HepG2 (cell line): ENCODE measurements around the gene DOCK4. TPM values are rescaled to one million over a fixed set of nuclear protein-coding genes. Genes with fewer than 3 reads are reported as not detected.

Source experiments
- ATAC-seq: fragments of 200-7000 bp; cut with Tn5 transposase; 3 replicates; pipeline ENCODE4 v1.9.1; 2020; ENCODE audit warnings: mild to moderate bottlenecking, moderate library complexity
- BruUV-seq: library from RNA; stranded (reverse); fragments of 400-500 nt; replicated peaks from 2 replicates; lab custom pipeline; 2021; lab: Mats Ljungman, UMichigan
- CTCF ChIA-PET: fragments of 300-600 bp; formaldehyde crosslinking; extraction: SDS; loops from one replicate; lab custom pipeline; 2021; ENCODE audit warnings: low total read pairs, inconsistent platforms, low intra/inter-chr PET ratio; lab: Yijun Ruan, JAX
- POLR2A ChIA-PET: fragments of 350-600 bp; sonication (Branson Sonifier 250); formaldehyde crosslinking; loops from one replicate; lab custom pipeline; 2020; ENCODE audit warnings: antibody characterized with exemption, inconsistent platforms; lab: Yijun Ruan, JAX
- DNase-seq: peaks from one replicate; pipeline ENCODE4 v3.0.0-alpha.2; 2015; ENCODE audit warnings: low spot score
- FAIRE-seq: peaks from 3 replicates; lab custom pipeline; 2011; peaks lifted over from hg19 to GRCh38; lab: Jason Lieb, UNC
- H2AFZ ChIP-seq: one replicate; pipeline ENCODE4 v1.6.1; 2011; ENCODE audit warnings: low read length, inconsistent platforms
- H3K27ac ChIP-seq: fragments of 300-600 bp; 3 replicates; pipeline ENCODE4 v1.8.0; 2011; ENCODE audit warnings: mixed run types, mild to moderate bottlenecking, mixed read lengths, low read length, inconsistent platforms; ENCODE audit not compliant: insufficient read depth; ENCODE audit errors: extremely low read length
- H3K27me3 ChIP-seq, 2 experiments: fragments of 200-600 bp in 1 of 2; 2 replicates in 1 of 2; 3 replicates in 1 of 2; pipeline versions ENCODE4 v1.6.0 to v1.8.0; 2011; ENCODE audit warnings: low read length in 2 of 2, mild to moderate bottlenecking in 2 of 2, moderate library complexity in 2 of 2, inconsistent platforms in 1 of 2; ENCODE audit not compliant: insufficient read depth in 2 of 2, control insufficient read depth in 1 of 2
- H3K36me3 ChIP-seq, 2 experiments: fragments of 200-600 bp in 1 of 2; replicated peaks in 1 of 2; 2 replicates in 1 of 2; 3 replicates in 1 of 2; pipeline versions ENCODE4 v1.5.1 to v1.8.0; 2011; ENCODE audit warnings: low read length in 2 of 2, inconsistent platforms in 1 of 2; ENCODE audit not compliant: insufficient read depth in 2 of 2, control insufficient read depth in 1 of 2
- H3K4me1 ChIP-seq: 2 replicates; pipeline ENCODE4 v1.5.1; 2012; ENCODE audit warnings: low read length, inconsistent platforms; ENCODE audit not compliant: insufficient read depth
- H3K4me2 ChIP-seq: 2 replicates; pipeline ENCODE4 v1.6.0; 2011; ENCODE audit warnings: low read depth, low read length, inconsistent platforms
- H3K4me3 ChIP-seq, 3 experiments: fragments of 200-600 bp in 1 of 3; sonication (generic), shearing (Covaris generic) in 1 of 3; replicated peaks in 1 of 3; 2 replicates each; pipeline ENCODE4 v1.5.1; 2011 to 2016; ENCODE audit warnings: low read length in 3 of 3, inconsistent platforms in 2 of 3, low read depth in 2 of 3, mild to moderate bottlenecking in 2 of 3, control low read depth in 1 of 3, mixed read lengths in 1 of 3; ENCODE audit not compliant: insufficient read depth in 1 of 3
- H3K79me2 ChIP-seq: one replicate; pipeline ENCODE4 v1.6.1; 2011; ENCODE audit warnings: low read length, inconsistent platforms; ENCODE audit not compliant: insufficient read depth
- H3K9ac ChIP-seq: 2 replicates; pipeline ENCODE4 v1.6.0; 2011; ENCODE audit warnings: mild to moderate bottlenecking, low read depth, low read length, inconsistent platforms; ENCODE audit not compliant: insufficient read depth
- H3K9me3 ChIP-seq: 2 replicates; pipeline ENCODE4 v1.5.1; 2012; ENCODE audit warnings: mild to moderate bottlenecking, low read length
- H4K20me1 ChIP-seq: 2 replicates; pipeline ENCODE4 v1.6.0; 2011; ENCODE audit warnings: inconsistent platforms, mild to moderate bottlenecking, low read length, moderate library complexity; ENCODE audit not compliant: insufficient read depth
- ADNP ChIP-seq: sonication (generic); formaldehyde crosslinking; IDR thresholded peaks from 2 replicates; pipeline ENCODE4 v1.4.0; 2020; ENCODE audit warnings: missing genetic modification reagents
- BRCA1 ChIP-seq: sonication (generic); formaldehyde crosslinking; IDR thresholded peaks from 2 replicates; pipeline ENCODE4 v1.4.0; 2020; ENCODE audit warnings: missing genetic modification reagents
- E2F5 ChIP-seq: sonication (generic); formaldehyde crosslinking; conservative IDR thresholded peaks from 2 replicates; pipeline ENCODE4 v1.4.0; 2020; ENCODE audit warnings: missing genetic modification reagents
- FOXA1 ChIP-seq, 2 experiments: fragments of 450-650 bp in 1 of 2; sonication (generic) in 1 of 2; formaldehyde crosslinking in 1 of 2; IDR thresholded peaks; 2 replicates each; pipeline versions ENCODE4 v1.4.0 to v1.6.1; 2016 to 2020; ENCODE audit warnings: missing genetic modification reagents in 1 of 2
- HOXA5 ChIP-seq: sonication (generic); formaldehyde crosslinking; IDR thresholded peaks from 2 replicates; pipeline ENCODE4 v1.4.0; 2020; ENCODE audit warnings: missing genetic modification reagents
- MBNL3 ChIP-seq: fragments of 250-450 bp; sonication (Bioruptor Pico); conservative IDR thresholded peaks from 2 replicates; pipeline ENCODE4 v1.8.0; 2022; ENCODE audit warnings: mild to moderate bottlenecking, inconsistent platforms
- MED8 ChIP-seq: sonication (generic); formaldehyde crosslinking; IDR thresholded peaks from 2 replicates; pipeline ENCODE4 v1.8.1; 2023; ENCODE audit warnings: mild to moderate bottlenecking, missing genetic modification reagents; ENCODE audit not compliant: insufficient replicate concordance
- NFIC ChIP-seq: IDR thresholded peaks from 2 replicates; pipeline ENCODE4 v1.6.1; 2012; ENCODE audit warnings: mild to moderate bottlenecking, low read length, inconsistent platforms
- NPAS2 ChIP-seq: sonication (generic); formaldehyde crosslinking; IDR thresholded peaks from 2 replicates; pipeline ENCODE4 v1.8.0; 2022; ENCODE audit warnings: mild to moderate bottlenecking, missing genetic modification reagents, borderline replicate concordance
- RFX5 ChIP-seq: IDR thresholded peaks from 2 replicates; pipeline ENCODE4 v1.6.1; 2011; ENCODE audit warnings: low read depth, low read length, improper control_type of control experiment
- TBL1XR1 ChIP-seq: fragments of 150-350 bp; IDR thresholded peaks from 2 replicates; pipeline ENCODE4 v1.6.1; 2014; ENCODE audit warnings: borderline replicate concordance, low read length; ENCODE audit not compliant: partially characterized antibody
- ZKSCAN1 ChIP-seq: fragments of 150-350 bp; IDR thresholded peaks from 2 replicates; pipeline ENCODE4 v1.6.1; 2014; ENCODE audit warnings: low read length
- ZNF274 ChIP-seq: sonication (generic); formaldehyde crosslinking; IDR thresholded peaks from 2 replicates; pipeline ENCODE4 v1.5.1; 2020; ENCODE audit warnings: mild to moderate bottlenecking, missing genetic modification reagents
- ZNF318 ChIP-seq: sonication (generic); formaldehyde crosslinking; IDR thresholded peaks from 2 replicates; pipeline ENCODE4 v1.4.0; 2020; ENCODE audit warnings: mild to moderate bottlenecking, missing genetic modification reagents
- ZNF337 ChIP-seq: sonication (generic); formaldehyde crosslinking; IDR thresholded peaks from 2 replicates; pipeline ENCODE4 v1.5.1; 2020; ENCODE audit warnings: missing genetic modification reagents, low read depth, mild to moderate bottlenecking, borderline replicate concordance
- in situ Hi-C: cut with HindIII; loops from 2 replicates; pipeline ENCODE4 v1.10.0; 2017; ENCODE audit warnings: low pct_unique_long_range_greater_than_20kb; ENCODE audit not compliant: extremely low pct_ligation_motif_present
- intact Hi-C: fragments of 100-400 bp; cut with micrococcal nuclease; formaldehyde crosslinking; loops from one replicate; pipeline ENCODE4 v1.10.0; 2022; ENCODE audit not compliant: unreplicated experiment
- polyA plus RNA-seq, 8 experiments: library from polyadenylated mRNA; depleted of rRNA in 3 of 8; stranded (reverse) in 7 of 8; unstranded in 1 of 8; fragments of >200 nt; fragmentation: Illumina TruSeq in 4 of 8; extraction: Trizol in 4 of 8; gene quantifications; 2 replicates each; pipeline versions ENCODE4 v1.2.1 to v1.2.3, GENCODE V29; 2011 to 2016; ENCODE audit warnings: low read depth in 4 of 8, missing spikeins in 1 of 8, mixed read lengths in 1 of 8; ENCODE audit not compliant: insufficient read depth in 1 of 8
- total RNA-seq, 5 experiments: library from RNA; depleted of rRNA; stranded (reverse); fragments of >200 nt; fragmentation: Illumina TruSeq; extraction: Trizol; gene quantifications; 2 replicates each; pipeline ENCODE4 v1.2.3, GENCODE V29; 2016; ENCODE audit warnings: low read depth in 1 of 5

The DOCK4 gene
- total and polyA plus RNA-seq, 2 of the 13 experiments (the other 11 are each of a cell fraction or from before 2014, with no cell fraction given) = 13.5 to 17.4 TPM

- no peaks in the 10 kb centered on the region for H4K20me1 ChIP-seq
- no peaks in the 10 kb centered on the region for H3K36me3 ChIP-seq
- DNase-seq (no peak), FAIRE-seq (no peak), ATAC-seq (no peak)
- ChIA-PET POLR2A (no interaction called here), CTCF (no interaction called here)
- peaks cover 15% of the 10 kb centered on the region for H3K9me3 ChIP-seq
- BruUV-seq = no TSS peak
- in situ Hi-C loops (no loop called here), intact Hi-C loops (no loop called here)
- no peaks in the 10 kb centered on the region for H3K27me3 ChIP-seq
- no peak overlapping the region for H3K4me2 ChIP-seq
- no peak overlapping the region for H2AFZ ChIP-seq
- H3K27ac ChIP-seq = no peak overlapping the region
- peaks cover 19% of the 10 kb centered on the region for H3K79me2 ChIP-seq
- no peak overlapping the region for H3K4me3 ChIP-seq
- no peak overlapping the region for H3K9ac ChIP-seq
- peaks cover 39% of the 10 kb centered on the region for H3K4me1 ChIP-seq
- TF ChIP-seq ADNP (CRISPR knock-in tag) (no peak), NFIC (no peak), HOXA5 (CRISPR knock-in tag) (no peak), ZNF274 (no peak), E2F5 (CRISPR knock-in tag) (no peak), ZKSCAN1 (no peak), NPAS2 (CRISPR knock-in tag) (no peak), RFX5 (no peak), BRCA1 (CRISPR knock-in tag) (no peak), ZNF337 (CRISPR knock-in tag) (no peak), TBL1XR1 (no peak), FOXA1 (IDR thresholded peaks at IDR 0.05) (no peak), FOXA1 (CRISPR knock-in tag; IDR thresholded peaks at IDR 0.05) (no peak), MBNL3 (CRISPR knock-in tag) (no peak), ZNF318 (CRISPR knock-in tag) (no peak), MED8 (CRISPR knock-in tag) (no peak)
Observed at GRCh38 chr7:112076324-112076723, 129.9 kb downstream of the DOCK4 start.
